WERI-Rb-1 (cell line): ENCODE results near the gene ACO1.
"Not testable (repeated sequence)": the region's sequence is repeated elsewhere in the genome, so short reads cannot be mapped to it uniquely, and the experiment has no call there.

Experiments
- DNase-seq: peaks from one replicate; pipeline ENCODE4 v3.0.0-alpha.2; 2020
- H3K27ac ChIP-seq: fragments of 250-450 bp; sonication (Bioruptor Pico); 2 replicates; pipeline ENCODE4 v1.5.1; 2020; ENCODE audit warnings: mild to moderate bottlenecking, moderate library complexity
- H3K27me3 ChIP-seq: fragments of 250-450 bp; sonication (Bioruptor Pico); 2 replicates; pipeline ENCODE4 v1.5.1; 2021; ENCODE audit warnings: mild to moderate bottlenecking, low read depth, moderate library complexity; ENCODE audit not compliant: insufficient read depth, severe bottlenecking
- H3K36me3 ChIP-seq: fragments of 250-450 bp; sonication (Bioruptor Pico); 2 replicates; pipeline ENCODE4 v1.5.1; 2020; ENCODE audit warnings: mild to moderate bottlenecking, moderate library complexity
- H3K4me3 ChIP-seq: 2 replicates; pipeline ENCODE4 v1.5.1; 2011; ENCODE audit warnings: low read depth, mild to moderate bottlenecking, control low read depth, low read length
- H3K9me3 ChIP-seq: fragments of 250-450 bp; sonication (Bioruptor Pico); 2 replicates; pipeline ENCODE4 v1.5.1; 2021; ENCODE audit warnings: mild to moderate bottlenecking, moderate library complexity; ENCODE audit not compliant: severe bottlenecking
- CTCF ChIP-seq: IDR thresholded peaks from 2 replicates; pipeline ENCODE4 v1.5.1; 2011; ENCODE audit warnings: low read depth, mild to moderate bottlenecking, control low read depth, inconsistent platforms, low read length

ACO1 gene

GRCh38 chr9:32345243-32345642 is 39.2 kb upstream of the ACO1 start:
- no peaks in the 10 kb centered on the region for H3K27me3 ChIP-seq
- no peak for DNase-seq
- H3K4me3 ChIP-seq = no peak overlapping the region
- no peak for TF ChIP-seq CTCF
- no peaks in the 10 kb centered on the region for H3K9me3 ChIP-seq
- no peaks in the 10 kb centered on the region for H3K36me3 ChIP-seq
- no peak overlapping the region for H3K27ac ChIP-seq

- Histone ChIP-seq H3K27me3 (no peaks in the 10 kb centered on the region), H3K9me3 (no peaks in the 10 kb centered on the region), H3K4me3 (no peak overlapping the region), H3K27ac (no peak overlapping the region), H3K36me3 (no peaks in the 10 kb centered on the region)
- DNase-seq = no peak
- no peak for TF ChIP-seq CTCF
Measured at GRCh38 chr9:32347571-32347970, 36.9 kb upstream of the ACO1 start.

- DNase-seq = no peak
- no peaks in the 10 kb centered on the region for H3K36me3 ChIP-seq
- TF ChIP-seq CTCF = no peak
- H3K27ac ChIP-seq = no peak overlapping the region
- H3K27me3 ChIP-seq = no peaks in the 10 kb centered on the region
- H3K9me3 ChIP-seq = no peaks in the 10 kb centered on the region
- no peak overlapping the region for H3K4me3 ChIP-seq
Measured at GRCh38 chr9:32348106-32348695, 36.2 kb upstream of the ACO1 start.

GRCh38 chr9:32349013-32349412 is 35.4 kb upstream of the ACO1 start:
- no peaks in the 10 kb centered on the region for H3K36me3 ChIP-seq
- no peak overlapping the region for H3K4me3 ChIP-seq
- no peaks in the 10 kb centered on the region for H3K27me3 ChIP-seq
- H3K9me3 ChIP-seq = no peaks in the 10 kb centered on the region
- no peak overlapping the region for H3K27ac ChIP-seq
- no peak for DNase-seq
- no peak for TF ChIP-seq CTCF

GRCh38 chr9:32350682-32351081 is 33.8 kb upstream of the ACO1 start:
- H3K36me3 ChIP-seq = no peaks in the 10 kb centered on the region
- H3K4me3 ChIP-seq = no peak overlapping the region
- no peak overlapping the region for H3K27ac ChIP-seq
- H3K9me3 ChIP-seq = no peaks in the 10 kb centered on the region
- no peak for TF ChIP-seq CTCF
- no peak for DNase-seq
- H3K27me3 ChIP-seq = no peaks in the 10 kb centered on the region

GRCh38 chr9:32351845-32352244 is 32.6 kb upstream of the ACO1 start:
- no peaks in the 10 kb centered on the region for H3K36me3 ChIP-seq
- no peaks in the 10 kb centered on the region for H3K9me3 ChIP-seq
- no peak overlapping the region for H3K27ac ChIP-seq
- peak; percentile 58 for TF ChIP-seq CTCF
- DNase-seq = peak; percentile 49
- no peaks in the 10 kb centered on the region for H3K27me3 ChIP-seq
- no peak overlapping the region for H3K4me3 ChIP-seq

GRCh38 chr9:32353476-32353875 is 31.0 kb upstream of the ACO1 start:
- DNase-seq, H3K9me3 ChIP-seq, H3K36me3 ChIP-seq, H3K27ac ChIP-seq, H3K27me3 ChIP-seq, H3K4me3 ChIP-seq: not testable (repeated sequence)
